TTC549 (cell line): ENCODE measurements around the gene RRAD.

Experiments used
- FAIRE-seq: peaks from 2 replicates; lab custom pipeline; 2012; peaks lifted over from hg19 to GRCh38; lab: Jason Lieb, UNC

RRAD gene

DNA sequence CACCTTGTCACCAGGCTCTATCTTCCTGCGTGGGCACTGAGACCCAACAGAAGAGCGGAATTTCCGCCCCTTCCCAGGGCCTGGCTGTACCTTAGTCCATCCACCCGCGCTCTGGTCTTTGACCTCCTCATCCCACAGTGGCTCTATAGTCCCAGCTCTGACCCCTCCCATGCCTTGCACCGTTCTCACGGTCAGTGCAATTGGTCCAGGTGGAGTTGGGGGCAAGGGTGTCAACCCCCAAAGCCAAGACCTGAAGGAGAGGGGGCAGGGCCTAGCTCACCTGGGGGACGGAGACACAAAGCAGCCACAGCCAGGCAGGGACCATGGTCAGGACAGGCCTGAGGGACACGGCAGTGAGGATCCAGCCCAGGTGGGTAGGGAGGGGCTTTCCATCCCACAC is 7.6 kb downstream of the RRAD start:
- no peak for FAIRE-seq

DNA sequence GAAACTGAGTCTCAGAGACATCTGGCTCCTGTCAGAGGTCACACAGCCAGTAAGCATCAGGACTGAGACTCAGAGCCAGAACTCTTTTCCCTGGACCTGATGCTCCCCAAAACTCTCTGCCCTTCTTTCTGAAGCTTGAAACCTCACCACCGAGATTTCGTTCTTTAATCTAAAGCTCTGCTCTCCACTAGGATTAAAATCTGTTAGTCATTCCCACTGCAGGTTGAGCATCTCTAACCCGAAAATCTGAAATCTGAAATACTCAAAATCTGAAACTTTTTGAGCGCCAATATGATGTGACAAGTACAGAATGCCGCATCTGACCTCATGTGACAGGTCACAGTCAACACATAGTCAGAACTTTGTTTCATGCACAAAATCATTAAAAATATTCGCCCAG is 8.8 kb downstream of the RRAD start:
- FAIRE-seq = no peak

DNA sequence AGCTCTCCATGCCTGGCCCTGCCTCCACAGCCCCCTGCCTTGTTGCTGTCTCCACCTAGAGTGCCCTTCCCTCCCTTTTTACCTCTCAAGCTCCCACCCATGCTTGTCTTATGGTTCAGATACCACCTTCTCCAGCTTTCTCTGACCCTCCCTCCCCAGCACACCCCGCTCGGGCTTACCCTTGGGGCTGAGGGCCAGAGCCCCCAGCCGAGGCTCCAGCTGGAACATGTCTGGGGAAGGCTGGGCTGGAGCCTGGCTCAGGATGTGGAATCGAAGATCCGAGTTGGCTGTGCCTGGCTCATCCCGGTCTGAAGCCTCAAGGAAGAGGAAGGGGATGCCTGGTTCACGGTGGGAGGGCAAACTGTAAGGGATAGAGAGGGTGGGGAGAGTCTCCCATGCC is 10.3 kb downstream of the RRAD start:
- no peak for FAIRE-seq

DNA sequence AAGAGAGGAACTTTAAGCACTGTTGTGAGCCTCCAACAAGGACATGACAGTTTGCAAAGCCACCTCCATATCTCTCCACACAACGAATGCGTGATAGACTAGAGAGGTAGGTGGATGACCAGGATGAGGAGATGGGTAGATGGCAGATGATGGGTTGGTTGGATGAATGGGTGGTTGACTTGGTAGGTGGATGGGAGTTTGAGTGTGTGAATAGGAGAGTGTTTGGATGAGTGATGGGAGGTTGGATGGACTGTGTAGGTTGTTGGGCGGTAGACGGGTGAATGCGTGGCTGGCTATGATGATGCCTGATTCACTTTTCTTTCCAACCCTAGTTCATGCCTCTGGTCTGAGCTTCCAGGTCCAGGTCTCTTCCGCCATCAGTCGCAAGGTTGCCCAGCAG is 10.8 kb downstream of the RRAD start:
- no peak for FAIRE-seq

DNA sequence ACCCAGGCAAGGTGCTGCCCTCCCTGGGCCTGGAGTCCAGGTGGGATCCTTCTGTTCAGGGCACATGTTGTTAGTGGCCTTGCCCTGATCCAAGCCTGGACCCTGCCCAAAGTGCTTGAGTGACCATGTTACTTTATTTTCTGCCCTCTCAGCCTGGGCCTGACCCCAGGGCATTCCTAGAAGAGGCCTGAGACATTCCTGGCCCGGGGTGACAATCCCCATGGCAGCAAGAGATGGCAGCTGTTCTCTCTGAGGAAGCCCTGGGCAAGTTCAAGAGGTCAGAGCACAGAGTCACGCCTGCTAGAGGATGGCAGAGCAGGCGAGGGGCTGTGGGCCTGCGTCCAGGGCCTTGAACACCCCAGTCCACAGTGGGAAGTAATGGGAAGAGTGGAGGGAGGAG is 11.6 kb downstream of the RRAD start:
- FAIRE-seq = no peak

DNA sequence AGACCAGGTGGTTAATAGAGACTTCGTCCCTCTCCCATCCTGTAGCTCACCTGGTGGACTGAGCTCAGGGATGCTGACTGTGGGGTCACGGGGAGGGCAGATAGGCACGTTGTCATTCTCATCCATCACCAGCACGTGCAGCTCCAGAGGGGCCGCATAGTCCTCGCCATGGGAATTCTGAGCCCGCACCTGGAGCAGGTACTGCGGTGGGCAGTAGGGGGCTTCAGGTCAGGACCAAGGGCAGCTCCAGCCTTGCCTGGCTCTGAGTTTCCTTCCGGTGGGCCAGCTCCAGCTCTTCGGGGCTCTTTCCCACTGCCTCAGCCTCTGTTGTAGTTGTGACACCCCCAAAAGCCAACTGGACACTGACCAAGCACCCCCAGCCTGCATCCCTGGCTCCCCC is 12.3 kb downstream of the RRAD start:
- FAIRE-seq = no peak

DNA sequence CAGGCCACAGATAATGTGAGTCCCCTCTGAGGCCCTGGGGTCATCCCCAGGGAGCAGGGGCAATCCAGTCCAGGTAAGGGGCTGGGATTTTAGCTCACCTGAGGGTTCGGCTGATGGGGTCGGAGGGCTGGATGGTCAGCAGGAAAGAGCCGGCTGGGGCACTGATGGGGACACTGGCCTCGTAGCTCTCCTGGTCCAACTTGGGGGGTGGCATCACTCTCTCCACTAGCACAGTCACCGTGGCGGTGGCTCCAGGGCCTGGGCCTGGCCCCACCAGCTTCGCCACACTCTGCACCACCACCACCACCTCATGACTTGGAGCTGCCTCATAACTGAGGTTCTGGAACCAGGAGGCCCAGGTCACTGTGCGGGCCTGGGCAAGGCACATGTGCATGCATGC is 13.5 kb downstream of the RRAD start:
- no peak for FAIRE-seq

DNA sequence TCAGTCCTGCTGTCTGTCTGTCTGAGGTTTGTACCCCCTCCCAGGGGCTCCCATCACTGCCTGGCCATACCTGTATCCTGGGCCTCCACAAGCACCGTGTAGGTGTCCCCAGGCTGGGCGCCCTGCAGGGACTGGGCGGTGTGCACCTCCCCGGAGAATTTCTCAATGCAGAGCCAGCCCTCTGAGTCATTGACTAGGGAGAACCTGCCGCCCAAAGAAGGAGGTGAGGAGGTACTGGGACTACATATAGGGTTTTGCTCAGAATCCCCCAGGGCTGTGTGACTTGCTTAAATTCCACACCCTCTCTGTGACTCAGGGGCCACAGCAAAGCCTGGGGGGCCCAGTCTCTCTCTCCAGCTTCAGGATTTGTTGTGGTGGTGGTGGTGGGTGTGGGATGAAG is 14.2 kb downstream of the RRAD start:
- FAIRE-seq = no peak

DNA sequence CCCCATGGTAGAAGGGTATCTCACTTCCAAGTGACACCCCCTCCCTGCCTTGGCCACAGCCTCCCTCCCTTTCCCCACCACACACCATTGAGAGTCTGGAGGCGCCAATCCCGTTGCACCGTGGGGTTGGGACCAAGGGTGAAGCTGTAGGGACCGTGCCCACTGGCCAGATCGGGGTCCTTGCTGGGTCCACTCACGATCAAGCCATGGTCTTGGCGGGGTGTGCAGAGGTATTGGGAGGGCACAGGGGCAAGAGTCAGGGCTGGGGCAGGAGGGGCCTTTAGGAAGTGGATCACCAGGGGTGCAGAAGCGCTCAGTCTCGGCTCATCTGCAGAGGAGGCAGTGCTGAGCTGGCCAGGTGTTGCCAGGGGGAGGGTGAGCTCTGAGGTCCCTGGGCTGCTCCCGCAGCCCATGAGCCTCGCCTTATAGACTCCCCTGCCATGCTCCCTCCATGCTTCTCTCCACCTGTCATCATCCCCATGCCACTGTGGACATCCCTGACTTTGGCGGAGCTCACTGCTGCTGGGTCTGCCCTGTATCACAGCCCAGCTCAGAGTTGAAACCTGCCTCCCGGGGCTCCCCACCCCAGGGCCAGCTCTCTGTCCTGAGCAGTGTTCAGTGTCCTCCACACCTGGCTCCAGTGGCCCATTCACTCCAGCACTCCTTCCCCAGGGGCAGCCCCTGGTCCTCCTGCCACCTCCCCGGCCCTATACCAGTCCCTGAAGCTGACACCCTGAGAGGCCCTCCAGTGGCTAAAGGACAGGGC is 15.0 kb downstream of the RRAD start:
- FAIRE-seq = no peak

DNA sequence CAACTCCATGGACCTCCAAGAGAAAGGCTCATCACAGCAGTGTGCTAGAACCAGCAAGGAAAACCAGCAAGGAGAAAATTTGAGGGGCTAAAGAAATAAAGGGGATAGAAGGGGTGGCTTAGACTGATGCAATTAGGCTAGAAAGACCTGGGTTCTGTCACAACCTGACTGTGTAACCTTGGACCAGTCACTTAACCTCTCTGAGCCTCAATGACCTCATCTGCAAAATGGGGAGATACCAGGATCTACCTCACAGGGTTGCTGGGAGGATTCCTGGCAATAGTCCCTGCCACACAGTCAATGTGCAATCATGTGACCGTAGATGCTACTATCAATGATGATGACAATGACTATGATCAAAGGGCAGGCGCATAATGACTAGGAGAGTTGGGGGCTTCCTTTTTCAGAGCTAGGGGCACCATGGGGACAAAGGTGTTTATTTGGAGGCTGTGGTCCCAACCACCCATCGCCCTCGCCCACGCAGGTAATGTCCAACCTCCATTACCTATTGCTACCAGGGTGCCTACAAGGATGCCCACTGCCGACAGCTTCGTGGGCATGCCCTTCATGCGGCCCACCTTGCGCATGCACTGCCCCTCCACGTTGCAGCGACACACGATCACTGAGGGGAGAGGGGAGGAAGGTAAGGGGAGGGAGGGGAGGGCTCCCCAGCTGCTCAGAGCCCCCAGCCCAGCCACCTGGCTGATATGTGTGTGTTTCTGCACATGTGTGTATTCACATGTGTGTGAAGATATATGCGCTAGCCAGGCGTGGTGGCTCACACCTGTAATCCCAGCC is 16.4 kb downstream of the RRAD start:
- no peak for FAIRE-seq

DNA sequence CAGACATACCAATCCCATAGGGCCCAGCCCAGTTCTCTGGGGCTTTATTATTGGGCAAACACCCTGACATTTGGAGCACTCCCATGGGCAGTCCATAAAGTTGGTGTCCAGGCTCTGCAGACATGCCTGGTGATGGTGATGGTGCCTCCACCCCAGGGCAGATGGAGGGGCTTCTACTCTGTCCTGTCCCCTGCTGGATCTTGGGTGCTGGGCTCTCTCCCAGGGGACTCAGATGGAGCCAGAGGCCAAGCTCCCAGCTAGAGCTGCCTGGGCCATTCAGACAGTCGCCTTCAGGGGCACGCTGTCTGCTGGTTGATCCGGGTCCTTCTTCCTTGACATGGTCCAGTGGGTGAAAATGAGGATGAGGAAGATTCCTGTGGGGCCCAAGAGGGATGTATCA is 17.2 kb downstream of the RRAD start:
- FAIRE-seq = no peak

DNA sequence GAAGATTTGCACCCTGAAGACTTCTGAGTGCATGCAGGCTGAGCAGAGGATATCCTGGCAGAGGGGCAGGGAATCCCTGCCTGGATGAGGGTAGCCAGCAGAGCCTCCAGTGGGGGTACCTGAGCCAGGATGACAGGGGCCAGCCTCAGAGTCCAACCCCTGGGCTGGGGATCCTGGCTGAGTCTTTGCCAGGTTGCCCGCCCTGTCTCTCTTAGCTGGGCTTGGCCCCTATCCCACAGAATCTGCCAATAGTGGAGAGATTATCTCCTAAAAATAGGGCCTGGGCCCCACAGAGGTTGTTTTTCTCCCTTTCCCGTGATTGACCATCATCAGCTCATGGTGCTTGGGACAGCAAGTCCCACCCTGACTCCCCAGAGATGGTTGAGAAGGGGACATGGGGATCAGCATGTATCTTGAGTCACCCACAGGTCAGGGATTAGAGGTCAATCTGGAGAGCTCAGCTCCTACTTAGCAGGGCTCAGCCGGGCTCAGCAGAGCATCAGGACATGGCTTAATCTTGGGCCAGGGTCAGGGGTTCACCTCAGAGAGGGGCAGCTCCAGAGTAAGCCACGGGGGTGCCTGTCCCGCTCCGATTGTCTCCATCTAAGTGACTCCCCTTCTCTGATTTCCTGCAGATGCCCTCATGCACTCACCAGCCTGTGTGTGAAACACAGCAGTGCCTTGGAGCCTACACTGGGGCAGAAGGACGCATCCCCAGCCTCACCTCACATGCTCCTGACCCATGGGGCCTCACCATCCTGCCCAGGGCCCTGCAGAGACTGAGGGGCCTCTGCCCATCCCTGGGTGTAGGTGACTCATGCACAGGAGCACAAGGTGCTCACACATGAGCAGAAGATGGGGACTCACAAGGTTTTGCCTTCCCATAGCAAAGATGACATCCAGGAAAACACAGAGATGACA is 18.2 kb downstream of the RRAD start:
- no peak for FAIRE-seq

DNA sequence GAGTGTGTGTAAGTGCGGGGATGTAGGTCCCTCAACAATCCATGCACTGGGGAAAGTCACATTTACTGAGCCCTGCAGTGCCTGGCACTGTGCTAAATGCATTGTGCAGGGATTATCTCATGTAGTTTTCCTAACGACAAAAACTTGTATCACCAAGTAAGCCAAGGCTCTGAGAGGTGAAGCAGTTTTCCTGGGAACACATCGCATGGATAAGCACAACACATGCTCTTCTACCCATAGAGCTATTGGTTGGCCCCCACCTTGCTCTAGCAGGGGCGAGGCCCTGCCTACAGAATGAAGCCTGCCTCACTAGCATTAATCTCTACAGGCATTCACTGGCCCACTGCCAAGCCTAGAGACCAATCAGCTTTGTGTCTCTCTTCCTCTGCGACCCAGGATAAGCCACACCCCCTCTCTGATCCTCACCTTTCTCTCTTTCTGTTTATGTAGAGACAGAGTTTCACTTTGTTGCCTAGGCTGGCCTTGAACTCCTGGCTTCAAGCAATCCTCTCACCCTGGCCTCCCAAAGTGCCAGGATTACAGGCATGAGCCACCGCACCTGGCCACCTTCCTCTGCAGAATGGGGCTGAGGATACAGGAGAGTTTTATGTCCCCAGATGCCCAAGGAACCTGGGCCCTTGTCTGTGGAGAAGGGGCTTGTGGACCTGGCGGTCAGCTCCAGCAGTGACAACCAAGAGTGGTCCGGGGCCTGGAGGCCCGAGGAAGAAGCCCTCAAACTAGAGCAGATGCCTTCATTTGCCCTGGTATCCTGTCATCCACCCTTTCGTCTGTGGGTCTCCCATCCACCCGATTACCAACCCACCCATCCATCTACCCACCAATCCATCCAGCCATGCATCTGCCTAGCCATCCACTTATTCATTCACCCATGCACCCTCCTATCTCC is 19.4 kb downstream of the RRAD start:
- no peak for FAIRE-seq

DNA sequence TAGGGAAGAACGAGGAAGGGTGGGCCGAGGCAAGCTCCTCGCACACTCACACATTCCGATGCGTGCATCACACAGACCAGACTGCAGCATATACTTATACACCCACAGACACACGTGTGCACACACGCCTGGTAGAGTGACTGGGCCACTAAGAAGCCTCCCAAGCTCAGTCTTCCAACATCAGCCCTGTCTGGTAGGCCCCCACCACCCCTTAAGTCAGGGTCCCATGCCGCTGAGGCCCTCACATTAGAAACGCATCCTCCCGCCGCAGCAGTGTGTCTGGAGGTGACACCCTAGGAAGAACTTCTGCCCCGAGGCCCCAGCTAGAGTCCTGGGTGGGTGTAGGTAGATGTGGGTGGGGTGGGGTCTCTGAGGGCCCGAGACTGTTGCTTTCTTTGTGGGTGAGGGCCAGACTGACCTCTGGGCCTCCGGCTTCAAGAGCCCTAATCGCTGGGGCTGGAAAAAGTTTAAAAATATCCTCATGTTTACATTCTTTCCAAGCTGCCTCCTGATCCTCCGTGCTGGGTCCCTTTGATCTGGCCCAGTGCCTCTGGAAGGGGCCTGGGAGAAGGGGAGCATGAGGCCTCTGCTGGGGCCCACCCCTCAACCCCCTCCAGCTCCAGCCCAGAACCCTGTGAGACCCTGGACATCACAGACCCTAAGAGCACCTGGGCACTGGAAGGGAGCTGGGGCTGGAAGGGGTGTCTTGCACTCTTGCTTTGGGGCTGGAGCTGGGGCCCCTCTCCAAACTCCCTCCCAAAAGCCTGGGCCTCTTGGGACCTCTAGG is 20.3 kb downstream of the RRAD start:
- no peak for FAIRE-seq

DNA sequence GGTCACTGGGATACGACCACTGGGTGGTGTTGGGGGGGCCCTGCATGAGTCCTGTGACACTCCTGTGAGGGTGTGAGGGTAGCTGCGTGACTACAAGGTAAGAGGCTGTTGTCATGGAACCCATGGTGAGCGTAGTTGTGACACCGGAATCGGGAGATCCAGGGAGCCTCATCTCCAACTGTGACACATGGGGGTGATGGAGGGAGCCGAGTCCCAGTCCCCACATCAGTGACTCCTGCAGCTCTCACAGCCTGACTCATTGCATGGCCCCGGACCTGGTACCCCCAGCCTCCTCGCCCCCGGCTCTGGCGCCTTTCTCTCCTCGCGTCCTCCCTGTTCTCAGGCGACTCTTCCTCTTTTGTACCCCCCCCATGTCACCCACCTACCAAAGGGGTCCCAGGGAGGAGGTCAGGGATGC is 20.9 kb downstream of the RRAD start:
- no peak for FAIRE-seq

DNA sequence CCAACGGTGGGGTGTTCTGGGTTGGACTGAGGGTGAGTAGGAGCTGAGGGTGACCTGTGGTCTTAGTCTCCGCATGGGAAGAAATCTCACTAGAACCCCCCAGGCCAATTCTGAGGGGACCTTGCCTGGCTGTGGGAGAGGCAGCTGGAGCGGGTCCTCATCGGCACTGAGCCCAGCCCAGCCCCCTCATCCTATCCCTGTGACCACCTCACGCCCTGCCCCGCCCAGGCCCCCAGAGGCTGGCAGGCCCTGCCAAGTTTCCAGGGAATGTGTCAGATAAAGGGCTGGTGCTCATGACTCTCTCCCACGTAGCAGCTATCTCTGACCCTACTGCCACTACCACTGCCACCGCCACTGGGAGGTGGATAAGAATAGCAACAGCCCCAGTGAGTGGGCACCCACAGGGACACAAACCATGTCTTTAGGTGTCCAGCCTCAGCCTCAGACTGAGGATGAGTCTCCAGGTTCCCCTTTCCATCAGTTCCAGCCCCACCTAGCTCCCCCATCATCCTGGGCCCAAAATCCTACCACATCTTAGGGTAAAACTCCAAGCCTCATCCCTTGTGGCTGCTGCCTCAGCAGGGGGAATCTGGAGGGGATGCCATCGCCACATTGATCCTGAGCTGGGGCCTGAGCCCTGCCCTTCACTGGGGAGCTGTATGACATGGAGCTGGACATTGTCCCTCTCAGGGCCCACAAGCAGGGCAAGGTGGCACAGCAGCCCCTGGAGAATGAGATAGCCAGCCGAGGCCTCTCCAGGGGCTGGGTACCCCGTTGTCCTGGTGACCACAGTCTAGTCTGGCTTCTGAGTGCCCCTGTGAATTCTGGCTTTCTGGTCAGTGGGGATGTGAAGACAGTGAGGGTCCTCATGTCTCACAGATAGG is 21.5 kb downstream of the RRAD start:
- no peak for FAIRE-seq

DNA sequence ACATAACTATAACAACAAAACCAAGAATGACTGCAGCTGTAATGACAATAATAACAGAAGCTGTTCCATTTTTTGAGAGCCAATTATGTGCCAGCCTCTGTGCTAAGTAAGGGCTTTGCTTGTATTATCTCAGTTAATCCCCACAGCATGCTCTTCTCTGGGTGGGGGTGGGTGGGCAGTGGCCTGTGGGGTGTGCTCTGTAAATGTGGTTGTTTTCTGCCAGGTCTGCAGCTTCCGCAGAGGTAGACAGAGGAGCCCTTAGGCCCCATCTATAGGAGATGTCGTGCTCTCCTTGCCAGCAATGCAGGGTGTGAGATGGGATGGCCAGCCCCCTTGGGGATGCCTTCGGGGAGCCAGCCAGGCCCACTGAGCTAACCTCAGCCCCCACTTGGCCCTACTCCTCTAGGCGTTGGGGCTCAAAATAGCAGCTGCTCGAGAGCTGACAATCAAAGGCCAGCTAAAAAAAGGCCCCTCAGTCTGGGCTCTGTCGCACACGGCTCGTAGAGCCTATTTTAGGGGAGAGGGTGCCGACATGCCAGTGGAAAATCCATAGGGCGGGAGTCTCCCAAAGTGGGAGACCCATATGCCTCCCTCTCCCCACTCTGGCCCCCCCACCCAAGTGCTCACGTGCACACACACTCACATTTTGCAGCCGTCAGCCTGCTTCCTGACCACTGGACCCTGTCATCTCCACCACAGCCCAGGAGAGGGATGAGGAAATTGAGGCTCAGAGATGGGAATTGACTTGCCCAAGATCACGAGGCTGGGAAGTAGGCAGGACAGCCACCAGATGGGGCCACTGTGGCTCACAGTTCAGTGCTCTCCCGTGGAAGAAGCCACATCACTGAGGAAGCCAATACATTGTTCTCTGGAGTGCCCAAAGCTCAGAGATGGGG is 22.4 kb downstream of the RRAD start:
- FAIRE-seq = no peak

DNA sequence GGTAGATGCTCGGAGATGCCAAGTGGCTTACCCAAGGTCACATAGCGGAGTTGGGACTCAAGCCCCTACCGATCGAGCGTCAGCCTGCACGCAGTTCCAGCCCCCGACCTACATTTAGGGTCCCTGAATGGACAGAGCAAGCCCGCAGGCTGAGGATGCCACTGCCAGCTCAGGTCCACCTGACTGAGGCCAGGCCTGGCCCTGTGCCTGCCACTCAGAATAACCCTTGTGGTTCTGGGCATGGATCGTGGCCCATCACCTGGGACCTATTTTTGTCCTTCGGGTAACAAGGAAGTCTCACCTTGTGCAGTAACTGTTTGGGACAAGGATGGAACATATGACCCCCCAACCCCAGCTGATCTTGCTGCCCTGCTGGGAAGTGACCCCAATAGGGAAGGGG is 23.7 kb downstream of the RRAD start:
- no peak for FAIRE-seq
